ENCODE results near the gene TRIM10.

DNA sequence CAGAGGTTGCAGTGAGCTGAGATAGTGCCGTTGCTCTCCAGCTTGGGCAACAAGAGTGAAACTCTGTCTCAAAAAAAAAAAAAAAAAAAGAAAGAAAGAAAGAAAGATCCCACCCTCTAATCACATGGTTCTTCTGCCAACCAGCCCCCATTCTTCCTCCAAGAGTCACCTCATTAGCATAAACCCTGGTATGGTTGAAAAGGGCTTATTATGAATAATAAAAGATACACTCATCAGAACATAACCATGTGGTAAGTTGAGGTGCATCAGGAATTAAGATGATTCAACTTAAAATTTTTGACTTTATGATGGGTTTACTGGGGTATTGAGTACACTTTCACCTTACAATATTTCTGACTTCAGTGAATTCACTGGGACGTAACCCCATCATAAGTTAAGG lies 25.9 kb downstream of the TRIM10 start:
- TF ChIP-seq CTCF (conservative IDR thresholded peaks at IDR 0.05 in 1 of 2, IDR thresholded peaks at IDR 0.05 in 1 of 2; ENCODE audit: low read depth in 1 of 2, low read length in 2 of 2) (no peak), EZH2 (IDR thresholded peaks at IDR 0.05; ENCODE audit: low read length, missing control alignments) (no peak)
